ENCODE results near the gene MAD1L1. TPM values are rescaled to one million over a fixed set of nuclear protein-coding genes. Genes with fewer than 3 reads are reported as not detected.

The MAD1L1 gene
- total RNA-seq, 1 donor from 2014 or later, result 32.7 TPM

DNA sequence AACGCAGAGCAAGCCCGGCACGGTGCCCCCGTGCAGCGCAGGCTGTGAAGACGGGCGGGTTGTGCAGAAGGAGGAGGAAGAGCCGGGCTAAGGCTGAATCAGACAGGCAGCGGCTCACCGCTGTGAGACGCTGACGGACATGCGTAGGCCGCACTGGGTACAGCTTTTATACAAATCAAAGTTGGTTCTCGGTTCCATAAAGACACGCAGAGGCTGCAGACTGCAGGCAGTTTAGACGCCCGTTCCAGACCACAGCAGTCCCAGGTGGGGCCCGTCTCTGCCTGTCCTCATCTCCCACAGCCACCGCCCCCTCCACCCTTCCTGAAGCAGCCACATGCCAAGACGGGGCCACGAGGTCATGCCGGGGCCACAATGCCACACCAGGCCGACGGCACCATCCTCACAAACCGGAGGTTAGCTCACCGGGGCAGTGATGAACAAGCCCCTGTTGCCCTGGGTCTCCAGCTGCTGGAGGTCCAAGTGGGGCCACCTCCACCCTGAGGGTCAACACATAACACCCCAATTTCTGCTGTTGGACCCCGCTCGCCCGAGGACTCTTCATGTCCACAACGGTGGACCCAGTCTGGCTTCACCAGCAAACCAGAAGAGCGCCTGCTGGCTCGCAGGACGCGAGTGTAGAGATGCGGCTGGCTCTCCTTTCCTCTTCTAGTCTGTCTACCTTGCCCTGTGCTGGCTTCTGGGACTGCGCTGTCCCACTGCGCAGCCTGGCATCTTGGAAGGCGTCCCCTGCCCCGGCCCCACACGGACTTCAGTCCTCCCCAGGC lies 335.5 kb downstream of the MAD1L1 start:
- H3K27ac Mint-ChIP-seq (ENCODE audit: unreplicated experiment), result no peak overlapping the region

GRCh38 chr7:1895664-1896515 lies 336.9 kb downstream of the MAD1L1 start:
- H3K4me3 Mint-ChIP-seq (ENCODE audit: unreplicated experiment), result no peak overlapping the region
- no peak overlapping the region for H3K27ac Mint-ChIP-seq (ENCODE audit: unreplicated experiment)
- no peaks in the 10 kb centered on the region for H3K9me3 Mint-ChIP-seq (ENCODE audit: unreplicated experiment)
- no peaks in the 10 kb centered on the region for H3K27me3 Mint-ChIP-seq (ENCODE audit: unreplicated experiment)
- H3K4me1 Mint-ChIP-seq (ENCODE audit: unreplicated experiment), result no peaks in the 10 kb centered on the region
- no peak for DNase-seq (ENCODE audit: extremely low spot score, unreplicated experiment)
- peaks cover 2% of the 10 kb centered on the region for H3K36me3 Mint-ChIP-seq (ENCODE audit: unreplicated experiment)
- TF ChIP-seq, protein P1, sequence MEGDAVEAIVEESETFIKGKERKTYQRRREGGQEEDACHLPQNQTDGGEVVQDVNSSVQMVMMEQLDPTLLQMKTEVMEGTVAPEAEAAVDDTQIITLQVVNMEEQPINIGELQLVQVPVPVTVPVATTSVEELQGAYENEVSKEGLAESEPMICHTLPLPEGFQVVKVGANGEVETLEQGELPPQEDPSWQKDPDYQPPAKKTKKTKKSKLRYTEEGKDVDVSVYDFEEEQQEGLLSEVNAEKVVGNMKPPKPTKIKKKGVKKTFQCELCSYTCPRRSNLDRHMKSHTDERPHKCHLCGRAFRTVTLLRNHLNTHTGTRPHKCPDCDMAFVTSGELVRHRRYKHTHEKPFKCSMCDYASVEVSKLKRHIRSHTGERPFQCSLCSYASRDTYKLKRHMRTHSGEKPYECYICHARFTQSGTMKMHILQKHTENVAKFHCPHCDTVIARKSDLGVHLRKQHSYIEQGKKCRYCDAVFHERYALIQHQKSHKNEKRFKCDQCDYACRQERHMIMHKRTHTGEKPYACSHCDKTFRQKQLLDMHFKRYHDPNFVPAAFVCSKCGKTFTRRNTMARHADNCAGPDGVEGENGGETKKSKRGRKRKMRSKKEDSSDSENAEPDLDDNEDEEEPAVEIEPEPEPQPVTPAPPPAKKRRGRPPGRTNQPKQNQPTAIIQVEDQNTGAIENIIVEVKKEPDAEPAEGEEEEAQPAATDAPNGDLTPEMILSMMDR (IDR thresholded peaks at IDR 0.05), result no peak

More for the DNA sequence above, 335.5 kb downstream of the MAD1L1 start:
- Mint-ChIP-seq H3K4me3 (ENCODE audit: unreplicated experiment) (no peak overlapping the region), H3K27me3 (ENCODE audit: unreplicated experiment) (no peaks in the 10 kb centered on the region), H3K4me1 (ENCODE audit: unreplicated experiment) (no peaks in the 10 kb centered on the region), H3K36me3 (ENCODE audit: unreplicated experiment) (peaks cover 2% of the 10 kb centered on the region), H3K9me3 (ENCODE audit: unreplicated experiment) (no peaks in the 10 kb centered on the region)
- DNase-seq (ENCODE audit: extremely low spot score, unreplicated experiment), result no peak
- TF ChIP-seq, protein P1 (IDR thresholded peaks at IDR 0.05), result no peak

DNA sequence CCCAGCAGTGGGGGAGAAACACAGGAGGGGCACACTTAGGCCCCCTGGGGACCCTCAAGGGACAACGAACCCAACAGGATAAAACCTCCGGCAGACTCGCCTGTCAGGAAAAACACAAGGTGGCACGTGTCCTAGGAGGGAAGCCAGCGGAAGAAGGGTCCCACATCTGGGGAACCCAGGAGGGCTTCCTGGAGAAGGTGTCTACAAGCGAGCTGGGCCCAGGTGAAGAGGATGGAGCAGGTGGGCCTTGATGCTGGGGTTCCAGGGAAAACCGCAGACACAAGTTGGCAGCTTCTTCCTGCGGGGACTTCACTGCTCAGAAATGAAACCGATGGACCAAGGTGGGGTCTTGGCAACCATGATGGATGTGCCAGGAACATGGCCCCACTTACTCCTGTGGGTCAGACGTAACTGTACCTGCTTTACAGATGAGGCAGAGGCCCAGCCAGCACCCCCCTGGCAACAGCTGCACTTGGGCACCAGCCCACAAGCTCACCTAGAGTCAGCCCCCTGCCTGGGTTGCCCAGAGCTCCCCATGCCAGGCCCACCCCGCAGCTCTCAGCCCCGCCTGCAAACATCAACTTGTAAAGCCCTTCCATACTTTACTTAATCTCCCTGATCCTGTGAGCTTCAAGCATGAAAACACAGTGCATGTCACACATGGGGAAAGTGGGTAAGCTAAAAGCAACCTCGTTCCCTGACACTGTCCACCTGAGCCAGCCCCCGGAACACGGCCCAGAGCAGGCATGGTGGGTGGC lies 337.7 kb downstream of the MAD1L1 start:
- H3K4me1 Mint-ChIP-seq (ENCODE audit: unreplicated experiment), result no peaks in the 10 kb centered on the region
- H3K27me3 Mint-ChIP-seq (ENCODE audit: unreplicated experiment), result no peaks in the 10 kb centered on the region
- no peak overlapping the region for H3K27ac Mint-ChIP-seq (ENCODE audit: unreplicated experiment)
- H3K36me3 Mint-ChIP-seq (ENCODE audit: unreplicated experiment), result peaks cover 2% of the 10 kb centered on the region
- TF ChIP-seq, protein P1 (IDR thresholded peaks at IDR 0.05), result no peak
- H3K4me3 Mint-ChIP-seq (ENCODE audit: unreplicated experiment), result no peak overlapping the region
- no peaks in the 10 kb centered on the region for H3K9me3 Mint-ChIP-seq (ENCODE audit: unreplicated experiment)
- no peak for DNase-seq (ENCODE audit: extremely low spot score, unreplicated experiment)

DNA sequence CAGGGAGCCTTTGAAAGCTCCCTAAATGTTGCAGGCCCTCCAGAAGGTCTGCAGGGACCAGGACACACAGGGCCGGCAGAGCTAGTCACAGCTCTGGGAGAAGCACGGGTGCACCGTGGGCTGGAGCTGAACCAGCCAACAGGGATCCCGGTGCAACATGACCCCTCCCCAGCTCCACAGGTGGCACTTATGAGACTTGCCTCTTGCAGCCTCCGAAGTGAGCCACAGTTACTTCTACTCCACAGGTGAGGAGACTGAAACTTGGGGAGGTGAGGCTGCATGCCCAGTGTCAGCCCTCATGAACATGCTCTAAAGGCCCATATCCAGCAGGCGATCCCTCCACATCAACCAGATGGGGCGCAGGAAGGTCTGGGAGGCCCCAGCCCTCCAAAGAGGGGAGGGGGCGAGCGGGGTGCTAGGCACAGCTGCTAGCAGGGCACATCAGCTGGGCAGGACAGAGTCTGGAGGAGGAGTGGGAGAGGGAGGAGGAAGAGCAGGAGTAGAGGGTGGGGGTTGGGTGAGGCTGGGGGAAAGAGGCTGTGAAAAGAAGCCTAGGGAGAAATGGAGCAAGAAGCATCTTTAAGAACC lies 338.3 kb downstream of the MAD1L1 start:
- no peaks in the 10 kb centered on the region for H3K4me1 Mint-ChIP-seq (ENCODE audit: unreplicated experiment)
- no peaks in the 10 kb centered on the region for H3K9me3 Mint-ChIP-seq (ENCODE audit: unreplicated experiment)
- no peak overlapping the region for H3K4me3 Mint-ChIP-seq (ENCODE audit: unreplicated experiment)
- H3K27me3 Mint-ChIP-seq (ENCODE audit: unreplicated experiment), result no peaks in the 10 kb centered on the region
- H3K36me3 Mint-ChIP-seq (ENCODE audit: unreplicated experiment), result peaks cover 2% of the 10 kb centered on the region
- no peak for DNase-seq (ENCODE audit: extremely low spot score, unreplicated experiment)
- H3K27ac Mint-ChIP-seq (ENCODE audit: unreplicated experiment), result no peak overlapping the region
- TF ChIP-seq, protein P1 (IDR thresholded peaks at IDR 0.05), result no peak

All from osteocyte (in vitro differentiated cells).